K562 (cell line): ENCODE measurements around the gene LGR6. TPM values are rescaled to one million over a fixed set of nuclear protein-coding genes. Genes with fewer than 3 reads are reported as not detected.

ENCODE experiments used
- HDAC8 ChIP-seq: fragments of 450-650 bp; IDR thresholded peaks from 2 replicates; pipeline ENCODE4 v1.6.1; 2016; ENCODE audit warnings: mild to moderate bottlenecking, missing genetic modification characterization, moderate library complexity, missing compliant biosample characterization
- MECOM ChIP-seq: fragments of 250-450 bp; sonication (Bioruptor Pico); IDR thresholded peaks from 2 replicates; pipeline ENCODE4 v1.8.0; 2022; ENCODE audit warnings: inconsistent platforms
- TAL1 ChIP-seq: fragments of 450-650 bp; IDR thresholded peaks from 2 replicates; pipeline ENCODE4 v1.6.1; 2016; ENCODE audit warnings: mild to moderate bottlenecking
- TEAD1 ChIP-seq, 2 experiments: fragments of 450-650 bp in 1 of 2; sonication (generic) in 1 of 2; formaldehyde crosslinking; IDR thresholded peaks; 2 replicates each; pipeline versions ENCODE4 v1.4.0 to v1.8.0; 2020 to 2022; ENCODE audit warnings: mild to moderate bottlenecking in 2 of 2, missing genetic modification reagents in 1 of 2
- YY1 ChIP-seq, 3 experiments: IDR thresholded peaks; 2 replicates each; pipeline ENCODE4 v1.6.1; 2011; ENCODE audit warnings: low read length in 2 of 3, mild to moderate bottlenecking in 2 of 3, moderate library complexity in 2 of 3, borderline replicate concordance in 1 of 3, control low read depth in 1 of 3, low read depth in 1 of 3; ENCODE audit not compliant: insufficient read depth in 3 of 3, insufficient replicate concordance in 2 of 3, control insufficient read depth in 1 of 3, insufficient read length in 1 of 3; ENCODE audit errors: extremely low read depth in 1 of 3
- ZNF140 ChIP-seq: fragments of 250-450 bp; sonication (Bioruptor Pico); IDR thresholded peaks from 2 replicates; pipeline ENCODE4 v1.8.0; 2021; ENCODE audit warnings: moderate library complexity, mild to moderate bottlenecking, inconsistent platforms
- ZNF263 ChIP-seq: sonication (generic); formaldehyde crosslinking; IDR thresholded peaks from 2 replicates; pipeline ENCODE4 v1.8.0; 2022; ENCODE audit warnings: mild to moderate bottlenecking, missing genetic modification reagents, borderline replicate concordance
- ZSCAN32 ChIP-seq: fragments of 450-650 bp; formaldehyde crosslinking; IDR thresholded peaks from 2 replicates; pipeline ENCODE4 v1.4.0; 2020; ENCODE audit warnings: mild to moderate bottlenecking, moderate library complexity
- polyA plus RNA-seq, 8 experiments: library from polyadenylated mRNA; depleted of rRNA in 4 of 8; stranded (reverse) in 5 of 8; unstranded in 3 of 8; fragments of >200 nt; fragmentation: Nextera tagmentation in 2 of 8; fragmentation: Illumina TruSeq in 1 of 8; extraction: Ambion mirVana in 2 of 8; extraction: Trizol in 1 of 8; gene quantifications; 2 replicates each; pipeline versions ENCODE4 v1.2.1 to v1.2.3, GENCODE V29; 2011 to 2014; ENCODE audit warnings: inconsistent platforms in 1 of 8, missing spikeins in 1 of 8
- total RNA-seq, 7 experiments: library from RNA; depleted of rRNA in 6 of 7; stranded (reverse); fragments of >200 nt in 6 of 7; fragmentation: Illumina TruSeq in 2 of 7; extraction: Trizol in 2 of 7; gene quantifications; 2 replicates each; pipeline versions ENCODE4 v1.2.1 to v1.2.3, GENCODE V29; 2011 to 2021; ENCODE audit warnings: low replicate concordance in 1 of 7
- TF ChIP-seq, protein P1 (sequence below), 2 experiments: fragments of 450-650 bp in 1 of 2; sonication (generic) in 1 of 2; formaldehyde crosslinking in 1 of 2; IDR thresholded peaks; 2 replicates each; pipeline versions ENCODE4 v1.7.1 to v1.9.0; 2016 to 2022; ENCODE audit warnings: inconsistent platforms in 1 of 2, mild to moderate bottlenecking in 1 of 2, missing genetic modification reagents in 1 of 2
- TF ChIP-seq, protein P2 (sequence below): fragments of 450-650 bp; IDR thresholded peaks from 2 replicates; pipeline ENCODE4 v1.6.1; 2017; ENCODE audit warnings: antibody characterized with exemption, mild to moderate bottlenecking

Gene LGR6
- total and polyA plus RNA-seq, 9 of the 15 experiments (the other 6 are each of a cell fraction or from before 2014, with no cell fraction given), result 0.01 to 0.54 (median 0.17) TPM; not detected in 1

DNA sequence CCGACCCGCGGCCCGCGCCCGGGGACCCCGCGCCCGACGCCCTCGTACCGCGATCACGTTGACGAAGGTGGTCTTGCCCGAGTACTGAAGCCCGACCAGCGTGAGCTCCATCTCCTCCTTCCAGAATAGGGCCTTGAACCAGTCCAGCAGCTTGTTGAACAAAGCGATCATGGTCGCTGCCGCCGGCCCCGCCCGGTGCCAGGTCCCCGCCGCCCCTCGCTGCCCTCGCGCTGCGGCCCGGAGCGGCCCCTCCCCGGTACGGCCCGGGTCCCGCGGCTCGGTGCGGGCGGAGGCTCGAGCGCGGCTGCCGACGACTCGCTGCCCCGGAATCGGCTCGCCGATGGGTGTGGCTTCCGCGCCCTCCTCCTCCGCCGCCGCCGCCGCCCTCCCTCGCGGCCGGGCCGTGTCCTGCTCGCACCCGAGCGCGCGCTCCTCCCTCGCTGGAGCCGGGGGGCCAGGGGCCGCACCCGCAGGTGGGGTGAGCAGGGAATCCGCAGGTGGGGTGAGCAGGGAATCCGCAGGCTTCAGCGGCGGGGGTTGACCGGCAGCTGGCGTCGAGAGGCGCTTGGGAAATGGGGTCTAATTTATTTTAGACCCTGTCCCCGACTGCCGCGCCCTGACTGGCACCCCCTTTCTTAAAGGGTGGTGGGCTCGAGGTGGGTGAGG lies 49.1 kb upstream of the LGR6 start, which contains the start of gene ARL8A (continued):
- no peak for TF ChIP-seq HDAC8 (tag)
- peak; percentile 7; a peak in 1 of 4 replicates for TF ChIP-seq TEAD1 (CRISPR knock-in tag; IDR thresholded peaks at IDR 0.05)
- TF ChIP-seq TAL1, result no peak
- TF ChIP-seq YY1 (IDR thresholded peaks at IDR 0.05; ENCODE audit: borderline replicate concordance in 1 of 3, control insufficient read depth in 1 of 3, extremely low read depth in 1 of 3, insufficient read depth in 3 of 3, insufficient read length in 1 of 3, insufficient replicate concordance in 2 of 3, low read depth in 1 of 3, low read length in 2 of 3), result peak in 2 of 3 experiments; percentile 24 to 50
- TF ChIP-seq, protein P1, sequence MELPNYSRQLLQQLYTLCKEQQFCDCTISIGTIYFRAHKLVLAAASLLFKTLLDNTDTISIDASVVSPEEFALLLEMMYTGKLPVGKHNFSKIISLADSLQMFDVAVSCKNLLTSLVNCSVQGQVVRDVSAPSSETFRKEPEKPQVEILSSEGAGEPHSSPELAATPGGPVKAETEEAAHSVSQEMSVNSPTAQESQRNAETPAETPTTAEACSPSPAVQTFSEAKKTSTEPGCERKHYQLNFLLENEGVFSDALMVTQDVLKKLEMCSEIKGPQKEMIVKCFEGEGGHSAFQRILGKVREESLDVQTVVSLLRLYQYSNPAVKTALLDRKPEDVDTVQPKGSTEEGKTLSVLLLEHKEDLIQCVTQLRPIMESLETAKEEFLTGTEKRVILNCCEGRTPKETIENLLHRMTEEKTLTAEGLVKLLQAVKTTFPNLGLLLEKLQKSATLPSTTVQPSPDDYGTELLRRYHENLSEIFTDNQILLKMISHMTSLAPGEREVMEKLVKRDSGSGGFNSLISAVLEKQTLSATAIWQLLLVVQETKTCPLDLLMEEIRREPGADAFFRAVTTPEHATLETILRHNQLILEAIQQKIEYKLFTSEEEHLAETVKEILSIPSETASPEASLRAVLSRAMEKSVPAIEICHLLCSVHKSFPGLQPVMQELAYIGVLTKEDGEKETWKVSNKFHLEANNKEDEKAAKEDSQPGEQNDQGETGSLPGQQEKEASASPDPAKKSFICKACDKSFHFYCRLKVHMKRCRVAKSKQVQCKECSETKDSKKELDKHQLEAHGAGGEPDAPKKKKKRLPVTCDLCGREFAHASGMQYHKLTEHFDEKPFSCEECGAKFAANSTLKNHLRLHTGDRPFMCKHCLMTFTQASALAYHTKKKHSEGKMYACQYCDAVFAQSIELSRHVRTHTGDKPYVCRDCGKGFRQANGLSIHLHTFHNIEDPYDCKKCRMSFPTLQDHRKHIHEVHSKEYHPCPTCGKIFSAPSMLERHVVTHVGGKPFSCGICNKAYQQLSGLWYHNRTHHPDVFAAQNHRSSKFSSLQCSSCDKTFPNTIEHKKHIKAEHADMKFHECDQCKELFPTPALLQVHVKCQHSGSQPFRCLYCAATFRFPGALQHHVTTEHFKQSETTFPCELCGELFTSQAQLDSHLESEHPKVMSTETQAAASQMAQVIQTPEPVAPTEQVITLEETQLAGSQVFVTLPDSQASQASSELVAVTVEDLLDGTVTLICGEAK (IDR thresholded peaks at IDR 0.05), result 0 out of 2 replicates have a peak, but pooled peaks have one; percentile 38
- TF ChIP-seq, protein P1 (CRISPR knock-in tag; IDR thresholded peaks at IDR 0.05), result no peak
- no peak for TF ChIP-seq ZSCAN32
- peak; percentile 64; the same call in 1 of the 2 replicates for TF ChIP-seq ZNF263 (CRISPR knock-in tag)
- TF ChIP-seq MECOM (CRISPR knock-in tag), result no peak
- TF ChIP-seq ZNF140 (CRISPR knock-in tag), result no peak
- TF ChIP-seq, protein P2, sequence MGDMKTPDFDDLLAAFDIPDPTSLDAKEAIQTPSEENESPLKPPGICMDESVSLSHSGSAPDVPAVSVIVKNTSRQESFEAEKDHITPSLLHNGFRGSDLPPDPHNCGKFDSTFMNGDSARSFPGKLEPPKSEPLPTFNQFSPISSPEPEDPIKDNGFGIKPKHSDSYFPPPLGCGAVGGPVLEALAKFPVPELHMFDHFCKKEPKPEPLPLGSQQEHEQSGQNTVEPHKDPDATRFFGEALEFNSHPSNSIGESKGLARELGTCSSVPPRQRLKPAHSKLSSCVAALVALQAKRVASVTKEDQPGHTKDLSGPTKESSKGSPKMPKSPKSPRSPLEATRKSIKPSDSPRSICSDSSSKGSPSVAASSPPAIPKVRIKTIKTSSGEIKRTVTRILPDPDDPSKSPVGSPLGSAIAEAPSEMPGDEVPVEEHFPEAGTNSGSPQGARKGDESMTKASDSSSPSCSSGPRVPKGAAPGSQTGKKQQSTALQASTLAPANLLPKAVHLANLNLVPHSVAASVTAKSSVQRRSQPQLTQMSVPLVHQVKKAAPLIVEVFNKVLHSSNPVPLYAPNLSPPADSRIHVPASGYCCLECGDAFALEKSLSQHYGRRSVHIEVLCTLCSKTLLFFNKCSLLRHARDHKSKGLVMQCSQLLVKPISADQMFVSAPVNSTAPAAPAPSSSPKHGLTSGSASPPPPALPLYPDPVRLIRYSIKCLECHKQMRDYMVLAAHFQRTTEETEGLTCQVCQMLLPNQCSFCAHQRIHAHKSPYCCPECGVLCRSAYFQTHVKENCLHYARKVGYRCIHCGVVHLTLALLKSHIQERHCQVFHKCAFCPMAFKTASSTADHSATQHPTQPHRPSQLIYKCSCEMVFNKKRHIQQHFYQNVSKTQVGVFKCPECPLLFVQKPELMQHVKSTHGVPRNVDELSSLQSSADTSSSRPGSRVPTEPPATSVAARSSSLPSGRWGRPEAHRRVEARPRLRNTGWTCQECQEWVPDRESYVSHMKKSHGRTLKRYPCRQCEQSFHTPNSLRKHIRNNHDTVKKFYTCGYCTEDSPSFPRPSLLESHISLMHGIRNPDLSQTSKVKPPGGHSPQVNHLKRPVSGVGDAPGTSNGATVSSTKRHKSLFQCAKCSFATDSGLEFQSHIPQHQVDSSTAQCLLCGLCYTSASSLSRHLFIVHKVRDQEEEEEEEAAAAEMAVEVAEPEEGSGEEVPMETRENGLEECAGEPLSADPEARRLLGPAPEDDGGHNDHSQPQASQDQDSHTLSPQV, result peak; percentile 52; the same call in 1 of the 2 replicates
